Loucy (cell line): ENCODE results near the gene YIF1A.

Experiments used
- H2AFZ ChIP-seq: fragments of 200-600 bp; sonication (generic); 2 replicates; pipeline ENCODE4 v1.6.0; 2016; ENCODE audit warnings: antibody characterized with exemption, mild to moderate bottlenecking, low read length, moderate library complexity
- H3F3A ChIP-seq: fragments of 200-600 bp; 2 replicates; pipeline ENCODE4 v1.6.0; 2016; ENCODE audit warnings: antibody characterized with exemption, low read depth, mild to moderate bottlenecking
- H3K27me3 ChIP-seq: fragments of 200-600 bp; sonication (generic); 2 replicates; pipeline ENCODE4 v1.6.1; 2014; ENCODE audit warnings: low read length, mild to moderate bottlenecking; ENCODE audit not compliant: insufficient read depth, poor library complexity, severe bottlenecking
- H3K36me3 ChIP-seq: fragments of 200-600 bp; sonication (generic); 2 replicates; pipeline ENCODE4 v1.6.1; 2016; ENCODE audit warnings: low read length; ENCODE audit not compliant: insufficient read depth
- H3K4me1 ChIP-seq: fragments of 200-600 bp; sonication (generic); 2 replicates; pipeline ENCODE4 v1.5.1; 2014; ENCODE audit warnings: low read length, mild to moderate bottlenecking; ENCODE audit not compliant: insufficient read depth, poor library complexity, severe bottlenecking
- H3K4me2 ChIP-seq: fragments of 200-600 bp; sonication (generic); 2 replicates; pipeline ENCODE4 v1.6.0; 2014; ENCODE audit warnings: antibody characterized with exemption, low read length, low read depth, mild to moderate bottlenecking; ENCODE audit not compliant: poor library complexity, severe bottlenecking
- H3K4me3 ChIP-seq: fragments of 200-600 bp; sonication (generic); 2 replicates; pipeline ENCODE4 v1.5.1; 2014; ENCODE audit warnings: low read length, mild to moderate bottlenecking, mixed read lengths; ENCODE audit not compliant: poor library complexity, severe bottlenecking
- H3K79me2 ChIP-seq: fragments of 200-600 bp; sonication (generic); 2 replicates; pipeline ENCODE4 v1.6.1; 2014; ENCODE audit warnings: low read length; ENCODE audit not compliant: insufficient read depth
- H3K9ac ChIP-seq: fragments of 200-600 bp; sonication (generic); 2 replicates; pipeline ENCODE4 v1.6.0; 2014; ENCODE audit warnings: mild to moderate bottlenecking, low read depth, low read length, moderate library complexity; ENCODE audit not compliant: poor library complexity, severe bottlenecking
- H3K9me2 ChIP-seq: fragments of 200-600 bp; sonication (generic); replicated peaks from 2 replicates; pipeline ENCODE4 v1.6.1; 2016; ENCODE audit warnings: low read depth, low read length, mixed read lengths
- H3K9me3 ChIP-seq: fragments of 200-600 bp; sonication (generic); 2 replicates; pipeline ENCODE4 v1.6.1; 2014; ENCODE audit warnings: mild to moderate bottlenecking, antibody characterized with exemption, low read length, low read depth; ENCODE audit not compliant: insufficient read depth
- H4K20me1 ChIP-seq: fragments of 200-600 bp; sonication (generic); 2 replicates; pipeline ENCODE4 v1.6.0; 2014; ENCODE audit warnings: antibody characterized with exemption, low read length, mild to moderate bottlenecking; ENCODE audit not compliant: insufficient read depth, poor library complexity, severe bottlenecking
- CTCF ChIP-seq: fragments of 200-600 bp; sonication (generic); conservative IDR thresholded peaks from 2 replicates; pipeline ENCODE4 v1.5.1; 2014; ENCODE audit warnings: mild to moderate bottlenecking, antibody characterized with exemption, low read length
- EZH2phosphoT487 ChIP-seq: fragments of 200-600 bp; IDR thresholded peaks from 2 replicates; pipeline ENCODE4 v1.6.1; 2018; ENCODE audit warnings: antibody characterized with exemption, mild to moderate bottlenecking, moderate library complexity, borderline replicate concordance

The YIF1A gene

DNA sequence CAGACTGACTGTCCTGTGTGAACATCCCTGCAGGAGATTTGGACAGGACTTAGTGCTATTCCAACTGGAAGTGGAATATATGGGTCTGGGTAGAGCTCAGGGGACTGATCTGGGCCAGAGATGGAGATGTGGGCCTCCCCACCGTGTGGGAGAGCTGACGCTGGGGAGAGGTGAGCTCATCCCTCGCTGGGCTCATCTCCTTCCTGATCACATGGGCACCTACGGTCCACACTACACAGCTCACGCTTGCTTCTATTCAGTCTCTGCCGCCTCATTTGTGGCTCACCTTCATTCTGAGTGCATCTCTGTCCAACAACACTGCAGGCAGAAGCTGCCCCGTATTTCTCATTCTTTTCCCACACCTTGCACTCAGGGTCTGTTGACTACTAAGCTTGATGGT is 37.1 kb downstream of the YIF1A start:
- H2AFZ ChIP-seq: no peak overlapping the region
- no peaks in the 10 kb centered on the region for H3K79me2 ChIP-seq
- H3K27me3 ChIP-seq: no peaks in the 10 kb centered on the region
- H3K4me2 ChIP-seq: no peak overlapping the region
- H3K36me3 ChIP-seq: no peaks in the 10 kb centered on the region
- H3K9ac ChIP-seq: no peak overlapping the region
- H3K4me1 ChIP-seq: peaks cover 6% of the 10 kb centered on the region
- no peaks in the 10 kb centered on the region for H3K9me3 ChIP-seq
- TF ChIP-seq CTCF (no peak), EZH2phosphoT487 (no peak)
- no peaks in the 10 kb centered on the region for H3K9me2 ChIP-seq
- no peak overlapping the region for H3K4me3 ChIP-seq
- no peaks in the 10 kb centered on the region for H3F3A ChIP-seq
- no peaks in the 10 kb centered on the region for H4K20me1 ChIP-seq

DNA sequence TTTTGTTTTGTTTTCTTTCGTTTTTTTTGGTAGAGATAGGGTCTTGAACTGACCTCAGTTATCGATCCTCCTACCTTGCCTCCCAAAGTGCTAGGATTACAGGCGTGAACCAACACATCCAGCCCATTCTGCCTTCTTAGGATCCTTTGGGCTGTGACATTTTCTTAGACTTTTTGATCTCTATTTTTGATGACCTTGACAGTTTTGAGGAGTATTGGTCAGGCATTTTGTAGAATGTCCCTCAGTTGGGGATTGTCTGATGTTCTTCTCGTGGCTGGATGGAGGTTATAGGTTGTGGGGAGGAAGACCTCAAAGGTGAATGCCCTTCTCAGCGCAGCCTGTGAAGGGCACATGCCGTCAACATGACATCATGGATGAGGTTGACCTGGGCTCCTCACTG is 40.0 kb downstream of the YIF1A start:
- H3K4me3 ChIP-seq: no peak overlapping the region
- H3K27me3 ChIP-seq: no peaks in the 10 kb centered on the region

GRCh38 chr11:66247801-66248200 is 41.1 kb downstream of the YIF1A start:
- no peaks in the 10 kb centered on the region for H4K20me1 ChIP-seq
- no peaks in the 10 kb centered on the region for H3K27me3 ChIP-seq
- H3K4me1 ChIP-seq: no peaks in the 10 kb centered on the region
- no peak overlapping the region for H3K4me3 ChIP-seq
- H2AFZ ChIP-seq: no peak overlapping the region
- no peaks in the 10 kb centered on the region for H3K79me2 ChIP-seq
- no peak overlapping the region for H3K4me2 ChIP-seq
- no peaks in the 10 kb centered on the region for H3F3A ChIP-seq
- no peaks in the 10 kb centered on the region for H3K9me2 ChIP-seq
- no peaks in the 10 kb centered on the region for H3K9me3 ChIP-seq
- H3K9ac ChIP-seq: no peak overlapping the region
- TF ChIP-seq EZH2phosphoT487 (no peak), CTCF (no peak)
- no peaks in the 10 kb centered on the region for H3K36me3 ChIP-seq

More for the DNA sequence above, 40.0 kb downstream of the YIF1A start:
- H3K4me2 ChIP-seq: no peak overlapping the region
- TF ChIP-seq CTCF (no peak), EZH2phosphoT487 (no peak)
- H3K36me3 ChIP-seq: no peaks in the 10 kb centered on the region
- no peaks in the 10 kb centered on the region for H3F3A ChIP-seq
- H3K4me1 ChIP-seq: no peaks in the 10 kb centered on the region
- H3K9me2 ChIP-seq: no peaks in the 10 kb centered on the region
- no peaks in the 10 kb centered on the region for H3K79me2 ChIP-seq
- no peaks in the 10 kb centered on the region for H4K20me1 ChIP-seq
- no peak overlapping the region for H2AFZ ChIP-seq
- no peak overlapping the region for H3K9ac ChIP-seq
- no peaks in the 10 kb centered on the region for H3K9me3 ChIP-seq
